GM21447 (cell line): Measurements from ENCODE around the gene MEP1A.
"Not testable (repeated sequence)": the region's sequence is repeated elsewhere in the genome, so short reads cannot be mapped to it uniquely, and the experiment has no call there.

Experiments used
- ATAC-seq: cut with Tn5 transposase; IDR thresholded peaks from one replicate; pipeline ENCODE4 v1.9.1; 2021; ENCODE audit not compliant: unreplicated experiment

Gene MEP1A

GRCh38 chr6:46832816-46833215, 39.6 kb downstream of the MEP1A start:
- no peak for ATAC-seq

GRCh38 chr6:46834257-46834916, 41.2 kb downstream of the MEP1A start:
- ATAC-seq, result not testable (repeated sequence)

DNA sequence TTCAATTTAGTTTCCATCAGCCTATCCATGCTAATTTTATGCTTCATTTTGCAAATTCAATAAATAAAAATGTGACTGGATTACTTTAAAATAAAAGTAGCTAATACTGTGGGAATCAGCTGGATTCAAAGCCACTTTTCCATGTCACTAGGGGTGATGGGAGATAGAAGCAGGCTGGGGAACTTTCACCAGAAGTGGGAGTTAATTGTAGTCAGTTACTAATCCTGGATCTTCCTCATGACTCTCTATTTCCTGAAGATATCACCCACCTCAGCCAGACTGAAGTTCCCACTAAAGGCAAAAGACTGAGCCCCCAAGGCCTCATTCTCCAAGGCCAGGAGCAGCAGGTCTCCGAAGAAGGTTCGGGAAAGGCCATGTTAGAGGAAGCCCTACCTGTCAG, 41.8 kb downstream of the MEP1A start:
- ATAC-seq, result not testable (repeated sequence)

GRCh38 chr6:46838033-46838432, 44.8 kb downstream of the MEP1A start:
- no peak for ATAC-seq

DNA sequence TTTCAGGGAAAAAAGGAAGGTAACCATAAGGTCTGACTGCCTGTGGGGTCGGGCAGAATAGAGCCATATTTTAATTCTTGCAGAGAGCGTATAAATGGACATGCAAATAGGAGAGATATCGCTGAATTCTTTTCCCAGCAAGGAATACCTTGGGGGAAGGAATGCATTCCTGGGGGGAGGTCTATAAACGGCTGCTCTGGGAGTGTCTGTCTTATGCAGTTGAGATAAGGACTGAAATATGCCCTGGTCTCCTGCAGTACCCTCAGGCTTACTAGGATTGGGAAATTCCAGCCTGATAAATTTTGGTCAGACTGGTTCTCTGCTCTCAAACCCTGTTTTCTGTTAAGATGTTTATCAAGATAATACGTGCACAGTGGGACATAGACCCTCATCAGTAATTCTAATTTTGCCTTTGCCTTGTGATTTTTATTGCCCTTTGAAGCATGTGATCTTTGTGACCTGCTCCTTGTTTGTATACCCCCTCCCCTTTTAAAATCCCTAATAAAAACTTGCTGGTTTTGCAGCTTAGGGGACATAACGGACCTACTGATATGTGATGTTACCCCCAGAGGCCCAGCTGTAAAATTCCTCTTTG, 49.2 kb downstream of the MEP1A start:
- not testable (repeated sequence) for ATAC-seq

DNA sequence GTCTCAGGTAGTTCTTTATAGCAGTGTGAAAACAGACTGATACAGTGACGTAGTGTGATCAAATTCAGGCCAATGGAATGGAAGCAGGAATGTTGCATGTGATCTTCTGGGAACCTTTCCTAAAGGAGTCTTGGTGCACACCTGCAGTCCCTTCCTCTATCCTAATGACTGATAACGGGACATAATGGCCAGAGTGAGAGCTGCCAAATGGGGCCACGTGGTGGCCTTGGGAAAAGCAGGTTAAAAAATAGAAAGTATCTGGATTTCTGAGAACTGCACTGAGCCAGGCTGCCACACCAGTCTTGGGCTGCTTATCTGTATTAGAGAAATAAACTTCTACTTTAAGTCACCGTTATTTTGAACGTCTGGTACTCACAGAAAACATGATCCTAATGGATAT, 51.9 kb downstream of the MEP1A start:
- ATAC-seq, result no peak

DNA sequence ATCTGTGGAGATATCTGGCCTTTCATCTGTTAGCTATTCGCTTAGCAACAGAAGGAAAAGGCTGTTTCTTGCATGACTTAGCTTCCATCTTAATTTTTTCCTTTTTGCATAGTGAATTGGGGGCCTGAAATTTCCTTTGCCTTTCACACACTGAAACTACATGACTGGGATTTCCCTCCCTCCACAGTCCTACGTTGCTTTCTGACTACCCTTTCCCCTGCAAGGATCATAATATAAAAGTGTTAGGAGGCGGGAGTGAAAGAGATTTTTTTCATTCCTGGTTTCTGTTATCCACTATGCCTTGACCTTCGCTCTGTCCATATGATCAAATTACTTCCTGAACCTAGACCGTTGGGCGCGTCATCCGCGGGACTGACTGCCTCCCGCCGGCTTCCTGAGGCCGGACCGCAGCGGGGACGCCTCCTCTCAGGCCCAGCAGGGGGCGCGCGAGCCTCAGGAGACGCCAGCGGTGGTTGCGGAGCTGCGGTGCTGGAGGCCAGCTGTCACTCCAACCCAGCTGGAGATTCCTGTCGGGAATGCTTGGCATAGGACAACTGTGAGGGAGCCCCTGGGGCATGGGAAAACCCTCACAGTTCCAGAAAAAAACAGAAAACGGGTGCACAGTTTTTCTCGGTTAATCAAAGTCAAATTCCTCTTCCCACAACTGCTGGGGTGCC, 55.6 kb downstream of the MEP1A start:
- no peak for ATAC-seq

GRCh38 chr6:46849361-46849690, 56.1 kb downstream of the MEP1A start:
- ATAC-seq, result no peak

- ATAC-seq, result no peak
Observed at GRCh38 chr6:46850792-46851191, 57.6 kb downstream of the MEP1A start.

- not testable (repeated sequence) for ATAC-seq
Observed at GRCh38 chr6:46851576-46851975, 58.4 kb downstream of the MEP1A start.

GRCh38 chr6:46855966-46856365, 62.8 kb downstream of the MEP1A start:
- ATAC-seq, result not testable (repeated sequence)

DNA sequence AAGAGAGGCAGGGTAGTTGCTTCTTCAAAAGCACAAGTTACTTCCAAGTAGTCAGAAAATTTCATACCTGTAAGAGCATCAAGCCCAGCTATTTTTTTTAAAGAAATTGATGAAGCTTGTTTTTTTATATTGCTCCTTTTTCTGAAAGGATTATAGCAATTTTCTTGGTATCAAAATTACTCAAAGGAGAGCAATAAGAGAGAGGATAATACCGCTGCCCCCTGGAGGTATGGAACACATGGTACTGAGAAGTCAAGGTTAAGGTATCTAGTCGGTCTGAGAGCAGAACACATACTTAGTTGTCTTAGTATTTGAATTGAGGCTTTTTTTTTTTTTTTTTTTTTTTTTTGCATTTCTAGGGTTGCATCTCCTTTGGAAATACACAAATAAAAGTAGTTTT, 69.2 kb downstream of the MEP1A start:
- no peak for ATAC-seq

DNA sequence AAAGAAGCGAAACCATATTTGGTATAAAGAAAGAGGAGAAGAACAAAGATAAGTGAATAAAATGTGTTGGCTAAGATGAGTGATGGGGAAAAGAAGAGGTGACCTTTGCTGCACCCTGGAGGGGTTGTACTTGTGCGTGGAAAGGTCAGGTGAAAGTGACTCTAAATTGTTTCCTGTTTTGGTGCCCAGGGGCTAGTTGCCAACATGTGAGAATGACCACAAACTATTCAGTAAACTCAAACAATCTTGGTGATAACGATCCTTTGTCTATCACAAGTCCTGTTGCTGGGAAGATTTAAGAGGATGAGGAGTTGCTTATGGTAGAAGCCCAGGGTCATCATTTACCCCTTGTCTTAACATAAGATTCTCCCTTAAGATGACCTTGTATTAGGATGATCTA, 70.6 kb downstream of the MEP1A start:
- ATAC-seq, result no peak

- ATAC-seq, result no peak
Observed at GRCh38 chr6:46865221-46865620, 72.0 kb downstream of the MEP1A start.

DNA sequence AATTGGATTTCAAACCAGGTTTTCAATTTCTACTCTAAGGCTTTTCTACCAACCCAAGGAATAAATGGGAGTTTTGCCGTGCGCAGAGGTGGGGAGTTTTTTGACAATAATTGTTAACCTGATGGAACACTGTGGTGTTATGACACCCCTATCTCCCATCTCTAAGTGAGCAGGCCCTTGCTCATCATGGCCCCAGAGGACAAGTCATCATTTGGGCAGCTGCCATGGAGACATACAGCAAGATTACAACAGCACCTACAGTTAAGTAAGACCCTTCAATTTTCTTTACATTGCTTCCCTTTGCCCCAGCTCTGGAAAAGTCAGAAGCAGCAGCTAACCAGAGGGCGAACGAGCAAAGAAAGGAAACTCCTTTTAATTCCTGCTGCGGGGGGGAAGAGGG, 74.2 kb downstream of the MEP1A start:
- ATAC-seq, result no peak

DNA sequence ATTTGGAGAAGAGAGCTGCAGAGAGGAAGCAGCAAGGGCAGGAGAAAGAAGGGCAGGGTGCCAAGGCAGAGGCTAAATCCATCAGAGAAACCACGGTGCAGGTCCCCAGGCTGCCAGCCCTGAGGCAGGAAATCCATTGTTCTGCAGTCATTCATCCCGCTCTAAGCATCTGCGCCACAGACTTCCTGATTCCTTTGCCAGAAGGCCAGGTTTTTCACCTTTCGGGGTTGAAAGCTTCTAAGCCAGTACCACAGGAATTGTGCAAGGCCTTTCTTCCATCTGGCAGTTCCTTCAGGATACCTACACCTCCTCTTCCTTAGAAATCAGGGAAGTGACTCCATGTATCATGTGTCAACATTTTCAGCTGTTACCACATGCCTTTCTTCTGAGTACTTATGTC, 82.9 kb downstream of the MEP1A start:
- ATAC-seq, result no peak

DNA sequence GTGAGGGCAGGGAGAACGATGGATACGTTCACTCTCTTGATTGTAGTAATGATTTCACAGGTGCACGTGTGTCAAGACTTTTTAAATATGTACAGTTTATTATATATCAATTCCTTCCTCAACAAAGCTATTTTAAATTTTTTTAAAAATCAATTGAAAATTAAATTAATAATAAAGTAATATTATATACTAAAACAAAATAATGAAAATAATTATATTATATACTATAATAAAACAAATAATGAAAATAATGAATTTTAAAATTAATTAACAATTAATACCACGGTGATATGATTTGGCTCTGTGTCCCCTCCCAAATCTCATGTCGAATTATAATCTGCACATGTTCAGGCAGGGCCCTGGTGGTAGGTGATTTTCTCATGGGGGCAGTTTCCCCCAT, 85.8 kb downstream of the MEP1A start:
- ATAC-seq, result no peak

DNA sequence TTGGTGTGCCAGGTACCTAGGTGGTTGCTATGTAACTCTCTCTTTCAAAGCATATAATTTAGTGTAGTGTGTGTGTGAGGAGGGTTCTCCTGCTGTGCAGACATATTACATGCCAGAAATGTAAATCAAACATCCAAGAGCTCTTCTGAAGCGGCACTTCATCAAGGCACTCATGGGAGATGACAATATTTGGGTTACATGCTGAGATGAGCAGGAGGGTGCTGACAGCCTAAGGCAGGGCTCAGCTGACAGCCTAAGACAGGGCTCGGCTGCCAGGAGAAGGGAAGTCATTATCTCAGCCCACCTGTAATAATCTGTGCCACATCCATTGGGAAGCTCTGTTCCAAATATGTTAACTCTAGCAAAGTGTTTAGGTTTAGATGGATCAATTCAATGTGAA, 89.5 kb downstream of the MEP1A start:
- ATAC-seq, result no peak

DNA sequence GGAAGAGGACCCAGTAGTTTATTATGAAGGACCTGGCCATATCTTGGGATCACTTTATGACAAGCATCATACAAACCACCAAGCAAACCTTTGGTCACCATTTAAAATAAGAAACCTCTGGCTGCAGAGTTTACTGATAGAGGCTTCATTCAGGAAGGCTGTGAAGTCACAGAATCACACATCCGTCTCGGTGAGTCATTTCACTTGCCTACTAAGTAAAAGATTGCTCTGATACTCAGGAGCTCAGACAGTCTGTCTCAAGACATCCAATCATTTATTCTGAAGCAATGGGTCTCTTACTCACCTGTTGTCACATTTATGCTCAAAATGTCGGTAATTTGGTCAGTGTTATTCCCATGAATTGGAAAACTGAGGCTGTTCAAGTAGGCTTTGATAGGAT, 94.8 kb downstream of the MEP1A start:
- no peak for ATAC-seq

- no peak for ATAC-seq
Observed at GRCh38 chr6:46888578-46888977, 95.4 kb downstream of the MEP1A start.
